SU-DHL-6 (cell line): ENCODE measurements around the gene DEPDC4.

Experiments
- EZH2phosphoT487 ChIP-seq: fragments of 200-600 bp; sonication (generic), shearing (Covaris generic); conservative IDR thresholded peaks from 2 replicates; pipeline ENCODE4 v1.6.1; 2018; ENCODE audit warnings: mild to moderate bottlenecking, antibody characterized with exemption, low read length, moderate library complexity, mixed read lengths
- TF ChIP-seq, protein P1 (sequence below): fragments of 200-600 bp; sonication (generic); IDR thresholded peaks from one replicate; pipeline ENCODE4 v1.5.1; 2017; ENCODE audit warnings: antibody characterized with exemption, mild to moderate bottlenecking, low read length, moderate library complexity; ENCODE audit not compliant: insufficient read depth, poor library complexity, severe bottlenecking

DNA sequence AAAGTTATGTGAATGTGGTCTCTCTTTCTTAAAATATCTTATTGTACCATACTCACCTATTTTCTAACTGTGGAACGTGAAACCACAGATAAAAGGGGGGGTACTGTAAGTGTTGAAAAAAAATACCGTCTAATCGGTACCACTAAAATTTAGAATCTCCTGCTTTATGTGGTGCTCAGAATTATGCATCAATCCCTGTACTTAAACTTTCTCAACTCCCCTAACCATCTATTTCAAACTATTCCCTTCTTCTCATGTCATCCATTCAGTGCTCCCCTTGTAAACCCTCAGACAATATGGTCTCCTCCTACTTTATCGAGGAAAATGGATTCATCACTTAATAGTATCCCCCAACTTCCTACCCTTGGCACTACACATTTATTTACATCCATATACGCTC, 23.7 kb downstream of the DEPDC4 start:
- TF ChIP-seq, protein P1, sequence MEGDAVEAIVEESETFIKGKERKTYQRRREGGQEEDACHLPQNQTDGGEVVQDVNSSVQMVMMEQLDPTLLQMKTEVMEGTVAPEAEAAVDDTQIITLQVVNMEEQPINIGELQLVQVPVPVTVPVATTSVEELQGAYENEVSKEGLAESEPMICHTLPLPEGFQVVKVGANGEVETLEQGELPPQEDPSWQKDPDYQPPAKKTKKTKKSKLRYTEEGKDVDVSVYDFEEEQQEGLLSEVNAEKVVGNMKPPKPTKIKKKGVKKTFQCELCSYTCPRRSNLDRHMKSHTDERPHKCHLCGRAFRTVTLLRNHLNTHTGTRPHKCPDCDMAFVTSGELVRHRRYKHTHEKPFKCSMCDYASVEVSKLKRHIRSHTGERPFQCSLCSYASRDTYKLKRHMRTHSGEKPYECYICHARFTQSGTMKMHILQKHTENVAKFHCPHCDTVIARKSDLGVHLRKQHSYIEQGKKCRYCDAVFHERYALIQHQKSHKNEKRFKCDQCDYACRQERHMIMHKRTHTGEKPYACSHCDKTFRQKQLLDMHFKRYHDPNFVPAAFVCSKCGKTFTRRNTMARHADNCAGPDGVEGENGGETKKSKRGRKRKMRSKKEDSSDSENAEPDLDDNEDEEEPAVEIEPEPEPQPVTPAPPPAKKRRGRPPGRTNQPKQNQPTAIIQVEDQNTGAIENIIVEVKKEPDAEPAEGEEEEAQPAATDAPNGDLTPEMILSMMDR, result no peak
- no peak for TF ChIP-seq EZH2phosphoT487
